Activated CD4-positive, alpha-beta T cell treated with anti-CD3 and anti-CD28 coated beads, Interleukin-2, amount 50 U/mL, for 24 hours (primary cell): Measurements from ENCODE around the gene ADAD2.
"Not testable (repeated sequence)": the region's sequence is repeated elsewhere in the genome, so short reads cannot be mapped to it uniquely, and the experiment has no call there.

Source experiments
- DNase-seq, 2 donors: peaks; one replicate each; pipeline ENCODE4 v3.0.0-alpha.2; 2020; ENCODE audit warnings: low read depth in 1 of 2, low spot score in 1 of 2

ADAD2 gene

DNA sequence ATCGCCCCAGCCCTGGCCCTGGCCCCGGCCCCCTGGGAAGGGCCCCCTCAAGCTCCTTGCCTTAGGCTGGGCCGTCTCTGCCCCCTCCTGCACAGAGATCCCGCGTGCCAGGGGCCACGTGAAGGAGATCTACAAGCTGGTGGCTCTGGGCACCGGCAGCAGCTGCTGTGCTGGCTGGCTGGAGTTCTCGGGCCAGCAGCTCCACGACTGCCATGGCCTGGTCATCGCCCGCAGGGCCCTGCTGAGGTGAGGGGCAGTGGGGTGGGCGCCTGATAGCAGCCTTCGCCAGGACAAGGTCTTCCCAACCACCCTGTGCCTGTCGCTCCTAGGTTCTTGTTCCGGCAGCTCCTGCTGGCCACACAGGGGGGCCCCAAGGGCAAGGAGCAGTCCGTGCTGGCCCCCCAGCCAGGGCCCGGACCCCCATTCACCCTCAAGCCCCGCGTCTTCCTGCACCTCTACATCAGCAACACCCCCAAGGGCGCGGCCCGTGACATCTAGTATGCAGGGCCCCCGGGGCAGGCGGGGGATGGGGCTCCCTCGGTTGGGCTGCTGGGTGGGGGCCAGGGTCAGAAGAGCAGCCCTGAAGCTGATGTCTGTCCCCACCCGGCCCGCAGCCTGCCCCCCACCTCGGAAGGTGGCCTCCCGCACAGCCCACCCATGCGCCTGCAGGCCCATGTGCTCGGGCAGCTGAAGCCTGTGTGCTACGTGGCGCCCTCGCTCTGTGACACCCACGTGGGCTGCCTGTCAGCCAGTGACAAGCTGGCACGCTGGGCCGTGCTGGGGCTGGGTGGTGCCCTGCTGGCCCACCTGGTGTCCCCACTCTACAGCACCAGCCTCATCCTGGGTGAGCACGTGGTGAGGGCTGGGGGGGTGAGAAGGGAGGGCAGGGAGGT lies 4.5 kb downstream of the ADAD2 start:
- no peak for DNase-seq

DNA sequence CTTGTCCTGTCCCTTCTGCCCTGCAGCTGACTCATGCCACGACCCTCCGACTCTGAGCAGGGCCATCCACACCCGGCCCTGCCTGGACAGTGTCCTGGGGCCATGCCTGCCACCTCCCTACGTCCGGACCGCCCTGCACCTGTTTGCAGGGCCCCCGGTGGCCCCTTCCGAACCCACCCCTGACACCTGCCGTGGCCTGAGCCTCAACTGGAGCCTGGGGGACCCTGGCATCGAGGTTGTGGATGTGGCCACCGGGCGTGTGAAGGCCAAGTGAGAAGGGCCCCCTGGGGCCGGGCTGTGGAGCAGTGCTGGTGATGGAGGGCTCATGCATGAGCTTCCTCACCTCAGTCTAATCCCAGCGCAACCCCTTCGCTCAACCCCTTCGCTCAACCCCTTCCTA lies 5.1 kb downstream of the ADAD2 start:
- no peak for DNase-seq

DNA sequence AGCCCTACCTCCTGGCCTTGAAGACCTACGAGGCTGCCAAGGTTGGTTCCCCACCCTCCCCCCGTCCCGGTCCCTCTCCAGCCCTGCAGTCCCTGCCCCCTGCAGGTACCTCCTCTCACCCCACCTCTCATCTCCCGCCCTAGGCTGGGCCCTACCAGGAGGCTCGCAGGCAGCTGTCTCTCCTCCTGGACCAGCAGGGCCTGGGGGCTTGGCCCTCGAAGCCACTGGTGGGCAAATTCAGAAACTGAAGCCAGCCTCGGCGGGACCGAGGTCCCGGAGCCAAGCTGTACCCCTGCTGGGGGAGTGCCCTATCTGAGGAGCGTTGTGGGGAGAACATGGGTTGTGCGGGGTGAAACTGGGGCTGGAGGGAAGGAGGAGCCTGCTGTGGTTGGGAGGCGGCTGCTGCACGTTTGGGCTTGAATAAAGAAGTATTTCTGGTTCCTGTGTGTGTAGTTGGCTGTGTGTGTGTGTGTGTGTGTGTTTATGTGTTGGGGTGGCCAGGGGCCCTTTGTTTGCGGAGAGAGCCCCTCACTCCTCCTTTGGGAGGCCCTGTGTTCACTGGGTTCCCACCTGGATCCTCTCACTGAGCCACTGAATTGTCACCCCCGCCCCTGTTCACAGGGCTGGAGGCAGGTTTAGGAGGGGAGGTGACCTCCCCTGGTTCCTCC lies 5.9 kb downstream of the ADAD2 start:
- no peak for DNase-seq

DNA sequence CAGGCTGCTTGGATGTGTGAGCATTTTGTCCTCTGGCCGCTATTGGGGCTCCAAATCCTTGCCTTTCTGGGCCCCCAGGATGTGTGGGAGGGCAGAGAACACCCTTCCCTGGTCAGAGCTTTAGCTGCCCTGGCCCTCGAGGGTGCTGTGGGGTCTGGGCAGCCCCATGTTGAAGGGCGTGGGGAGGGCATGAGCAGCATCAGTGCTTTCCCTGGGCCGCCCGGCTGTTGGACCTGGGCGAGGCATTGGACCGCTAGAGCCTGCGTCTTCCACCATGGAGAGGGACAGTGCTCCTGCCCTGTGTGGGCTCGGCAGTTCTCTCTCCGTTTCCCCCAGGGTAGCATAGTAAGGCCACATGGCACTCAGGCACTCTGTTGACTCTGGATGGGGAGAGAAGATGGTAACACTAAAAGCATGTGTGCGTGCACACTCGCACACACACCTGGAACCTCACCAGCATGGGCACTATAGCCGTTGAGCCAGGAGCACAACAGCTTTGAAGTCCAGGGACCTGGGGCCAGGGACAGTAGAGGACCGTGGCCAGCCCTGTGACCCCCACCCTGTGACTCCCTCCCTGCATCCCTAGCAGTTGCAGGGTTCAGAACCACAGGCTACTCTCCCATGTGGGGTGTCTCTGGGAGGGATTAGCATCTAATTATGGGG lies 6.6 kb downstream of the ADAD2 start:
- no peak for DNase-seq

DNA sequence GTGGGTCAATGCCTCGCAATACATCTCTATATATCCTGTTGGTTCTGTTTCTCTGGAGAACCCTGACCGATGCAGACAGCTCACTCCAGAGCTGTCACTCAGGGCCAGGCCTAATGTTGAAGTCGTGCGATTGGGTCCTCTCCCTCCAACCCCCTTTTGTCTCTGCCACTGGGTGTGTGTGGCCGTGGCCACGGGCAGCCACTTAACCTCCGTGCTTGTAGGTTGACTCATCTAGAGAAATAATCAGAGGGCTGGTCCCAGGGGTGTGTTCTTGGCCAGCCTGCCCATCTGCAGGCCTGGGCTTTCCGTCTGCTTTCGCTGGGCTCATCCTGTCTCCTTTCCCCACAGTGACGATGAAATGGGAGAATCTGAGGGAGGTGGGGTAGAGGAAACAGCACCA lies 7.4 kb downstream of the ADAD2 start:
- no peak for DNase-seq

DNA sequence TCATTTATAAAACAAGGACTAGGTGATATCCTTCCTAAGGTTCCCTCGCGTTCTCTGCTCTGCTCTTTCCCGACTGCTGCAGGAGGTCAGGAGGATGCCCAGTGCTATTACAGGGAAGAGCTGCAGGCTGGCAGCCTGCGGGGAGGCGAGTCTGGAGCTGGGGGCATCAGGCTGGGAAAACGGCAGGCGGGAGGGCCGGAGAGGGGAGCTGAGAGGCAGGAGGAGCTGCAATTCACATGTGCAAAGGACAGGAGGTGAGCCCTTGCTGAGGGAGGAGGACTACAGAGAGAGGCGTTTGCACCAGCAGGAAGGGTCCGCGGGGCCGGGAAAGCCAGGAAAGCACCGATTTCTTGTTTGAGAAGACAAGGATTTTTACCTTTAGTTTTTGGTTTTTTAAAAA lies 8.1 kb downstream of the ADAD2 start:
- no peak for DNase-seq

DNA sequence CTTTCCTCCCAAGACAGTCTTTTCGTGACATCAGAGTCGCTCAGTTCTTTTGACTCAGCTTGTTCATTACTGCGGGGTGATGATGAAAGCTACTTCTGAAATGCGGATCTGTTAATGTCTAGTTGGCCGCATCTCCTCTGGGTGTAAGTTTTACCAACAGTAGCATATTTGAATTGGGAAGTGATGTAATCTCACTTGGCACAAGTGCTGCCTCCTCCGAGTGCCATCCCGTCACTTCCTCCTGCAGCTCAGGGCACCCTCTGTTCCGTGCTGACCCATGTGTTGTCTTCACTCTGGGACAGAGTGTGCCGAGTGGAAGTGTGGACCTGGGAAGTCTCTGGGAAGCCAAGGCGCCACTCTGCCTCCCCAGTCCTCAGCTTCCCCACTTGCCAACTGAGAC lies 8.9 kb downstream of the ADAD2 start:
- no peak for DNase-seq

DNA sequence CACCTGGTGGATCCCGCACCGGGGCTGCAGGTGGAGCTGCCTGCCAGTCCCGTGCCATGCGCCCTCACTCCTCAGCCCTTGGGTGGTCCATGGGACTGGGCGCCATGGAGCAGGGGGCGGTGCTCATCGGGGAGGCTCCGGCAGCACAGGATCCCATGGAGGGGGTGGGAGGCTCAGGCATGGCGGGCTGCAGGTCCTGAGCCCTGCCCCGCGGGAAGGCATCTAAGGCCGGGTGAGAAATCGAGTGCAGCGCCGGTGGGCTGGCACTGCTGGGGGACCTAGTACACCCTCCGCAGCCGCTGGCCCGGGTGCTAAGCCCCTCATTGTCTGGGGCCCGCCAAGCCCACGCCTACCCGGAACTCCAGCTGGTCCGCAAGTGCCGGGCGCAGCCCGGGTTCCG lies 13.6 kb downstream of the ADAD2 start:
- DNase-seq: not testable (repeated sequence)

DNA sequence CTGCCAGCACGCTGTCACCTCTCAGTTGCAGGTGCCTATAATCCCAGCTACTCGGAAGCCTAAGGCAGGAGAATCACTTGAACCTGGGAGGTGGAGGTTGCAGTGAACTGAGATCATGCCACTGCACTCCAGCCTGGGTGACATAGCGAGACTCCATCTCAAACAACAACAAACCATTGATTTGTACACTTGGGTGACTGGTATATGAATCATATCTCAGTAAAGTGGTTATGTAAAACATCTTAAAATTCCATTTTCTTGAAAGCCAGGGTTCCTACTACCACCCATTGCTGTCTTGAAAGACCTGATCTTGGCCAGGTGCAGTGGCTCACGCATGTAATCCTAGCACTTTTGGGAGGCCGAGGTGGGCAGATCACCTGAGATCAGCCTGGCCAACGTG lies 14.2 kb downstream of the ADAD2 start:
- not testable (repeated sequence) for DNase-seq

DNA sequence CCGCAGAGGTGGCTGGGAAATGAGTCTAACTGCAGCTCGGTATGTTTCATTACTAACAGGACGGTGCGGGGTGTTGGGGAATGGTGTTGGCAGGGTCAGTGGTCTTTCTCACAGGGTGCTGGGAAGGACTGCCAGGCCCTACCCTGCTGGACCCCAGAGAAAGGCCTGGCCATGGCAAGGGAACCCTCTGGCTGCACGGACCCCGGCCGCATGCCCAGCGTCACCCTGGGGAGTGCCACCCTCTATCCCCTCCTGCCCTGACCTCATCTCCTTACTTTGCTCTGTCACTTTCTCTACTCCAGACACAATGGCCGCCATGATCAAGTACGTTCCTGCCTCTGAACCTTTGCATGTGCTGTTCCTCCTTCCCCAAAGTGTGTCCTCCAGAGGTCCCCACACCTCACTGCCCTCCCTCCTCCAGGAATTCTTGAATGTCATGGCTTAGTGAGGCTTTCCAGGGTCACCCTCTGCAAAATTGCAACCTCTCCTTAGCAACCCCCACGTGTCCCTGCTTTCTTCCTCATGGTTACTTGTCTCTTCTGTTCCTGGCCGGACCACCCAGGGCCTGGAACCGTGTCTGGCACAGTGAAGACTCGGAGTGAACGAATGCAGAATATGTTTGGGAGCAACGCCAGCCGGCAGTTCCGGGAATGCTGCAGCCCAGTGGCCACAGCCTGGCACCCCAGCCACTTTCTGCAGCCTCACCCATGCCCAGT lies 15.2 kb downstream of the ADAD2 start:
- DNase-seq: no peak

DNA sequence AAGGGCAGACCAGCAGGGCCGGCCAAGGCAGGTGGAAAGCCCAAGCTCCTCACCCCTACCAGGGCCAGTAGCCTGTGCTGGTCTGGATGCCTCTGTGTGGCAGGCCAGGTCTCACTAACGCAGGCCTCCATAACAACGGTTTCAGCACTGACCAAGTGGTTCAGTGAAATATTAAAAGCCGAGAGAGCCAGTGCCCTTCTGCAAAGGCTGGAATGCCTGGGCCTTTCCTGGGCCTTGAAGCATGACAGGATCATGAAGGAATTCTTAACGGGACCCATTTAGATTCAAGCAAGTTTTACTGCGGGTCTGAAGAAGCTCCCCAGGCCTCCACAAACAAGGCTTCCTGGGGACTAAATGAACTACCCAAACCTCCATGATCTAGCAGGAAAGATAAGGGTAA lies 16.3 kb downstream of the ADAD2 start:
- DNase-seq: no peak

DNA sequence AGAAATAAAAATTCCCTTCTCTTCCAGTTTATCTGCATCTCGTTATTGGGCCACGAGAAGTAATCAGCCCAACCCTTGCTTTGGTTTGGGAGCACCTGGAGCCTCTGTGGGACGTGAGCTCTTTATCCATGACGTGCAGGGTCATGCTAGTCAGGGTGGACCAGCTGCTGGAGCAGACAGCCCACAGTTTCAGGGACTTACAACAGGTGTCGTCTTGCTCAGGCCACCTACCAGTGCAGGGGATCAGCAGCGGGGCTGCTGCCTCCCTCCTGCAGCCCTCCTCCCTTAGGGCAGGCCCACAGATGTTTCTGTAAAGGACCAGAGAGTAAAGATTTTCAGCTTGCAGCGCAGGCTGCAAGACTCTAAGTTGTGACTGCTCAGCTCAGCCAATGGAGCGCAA lies 16.9 kb downstream of the ADAD2 start:
- no peak for DNase-seq

DNA sequence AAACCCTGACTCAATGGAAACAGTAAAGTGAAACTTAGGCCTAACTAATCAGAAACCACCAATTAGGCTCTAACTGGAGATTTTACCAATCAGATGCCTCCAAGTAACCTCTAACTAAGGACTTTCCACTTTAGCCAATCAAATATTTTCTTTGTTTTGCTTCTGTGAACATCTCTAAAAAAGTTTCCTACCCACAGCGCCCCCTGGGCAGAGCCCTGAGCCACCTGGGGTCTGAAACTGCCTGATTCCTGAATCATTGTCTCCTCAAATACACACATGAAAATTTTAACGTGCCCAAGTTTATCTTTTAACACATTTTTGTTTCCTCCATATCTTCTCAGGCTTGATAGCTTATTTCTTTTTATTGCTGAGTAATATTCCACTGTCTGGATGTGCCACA lies 19.0 kb downstream of the ADAD2 start:
- DNase-seq: no peak

DNA sequence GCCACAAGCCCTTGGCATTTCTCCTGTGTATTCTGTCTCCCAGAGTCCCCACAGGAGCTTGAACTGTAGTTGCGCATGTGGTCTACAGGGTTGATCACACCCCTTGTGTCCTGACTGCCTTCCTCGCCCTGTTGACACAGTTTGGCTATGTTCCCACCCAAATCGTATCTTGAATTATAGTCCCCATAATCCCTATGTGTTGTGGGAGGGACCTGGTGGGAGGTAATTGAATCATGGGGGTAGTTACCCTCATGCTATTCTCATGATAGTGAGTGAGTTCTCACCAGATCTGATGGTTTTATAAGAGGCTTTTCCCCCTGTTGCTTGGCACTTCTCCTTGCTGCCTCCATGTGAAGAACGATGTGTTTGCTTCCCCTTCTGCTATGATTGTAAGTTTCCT lies 21.2 kb downstream of the ADAD2 start:
- no peak for DNase-seq

DNA sequence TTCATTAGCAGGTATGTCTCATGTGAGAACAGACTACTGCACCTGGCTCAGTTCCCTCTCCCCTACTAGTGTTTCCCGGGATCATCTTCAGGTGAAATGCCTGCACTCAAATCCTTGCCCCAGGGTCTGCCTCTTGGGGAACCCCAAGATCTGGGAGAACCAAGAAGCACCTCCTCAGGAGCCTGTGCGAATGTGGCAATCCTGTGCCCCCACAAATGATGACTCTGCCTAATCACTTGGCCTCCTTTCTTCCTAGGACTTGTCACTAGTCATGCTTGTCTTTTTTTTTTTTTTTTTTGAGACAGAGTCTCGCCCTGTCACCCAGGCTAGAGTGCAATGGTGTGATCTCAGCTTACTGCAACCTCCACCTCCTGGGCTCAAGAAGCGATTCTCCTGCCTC lies 21.7 kb downstream of the ADAD2 start:
- DNase-seq: no peak

DNA sequence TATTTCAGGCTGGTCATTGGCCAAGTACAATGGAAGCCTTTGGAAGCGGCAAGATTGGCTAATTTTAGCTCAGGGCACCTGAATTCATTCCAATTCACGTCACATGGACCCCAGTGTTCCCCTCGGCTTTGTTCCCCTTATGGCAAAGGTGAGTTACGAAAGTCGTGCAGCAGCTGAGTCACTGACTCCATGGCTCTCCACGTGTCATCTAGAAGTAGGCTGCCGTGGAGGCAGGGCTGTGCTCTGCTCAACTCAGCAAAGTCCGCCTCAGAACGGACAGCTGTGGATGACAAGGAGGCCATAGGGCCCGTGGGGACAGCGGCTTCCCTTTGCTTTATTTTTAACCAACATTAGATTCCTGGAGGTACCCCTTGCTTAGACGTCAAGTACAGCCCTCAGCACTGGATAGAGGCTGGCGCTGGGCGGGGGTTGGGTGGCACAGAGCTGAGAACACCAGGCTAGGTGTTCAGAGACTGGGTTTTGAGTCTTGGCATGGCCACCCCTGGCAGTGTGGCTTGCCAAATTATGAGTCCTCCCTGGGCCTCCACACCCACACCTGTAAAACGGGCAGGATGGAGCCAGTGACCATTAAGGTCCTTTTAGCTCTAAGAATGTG lies 23.6 kb downstream of the ADAD2 start:
- no peak for DNase-seq

DNA sequence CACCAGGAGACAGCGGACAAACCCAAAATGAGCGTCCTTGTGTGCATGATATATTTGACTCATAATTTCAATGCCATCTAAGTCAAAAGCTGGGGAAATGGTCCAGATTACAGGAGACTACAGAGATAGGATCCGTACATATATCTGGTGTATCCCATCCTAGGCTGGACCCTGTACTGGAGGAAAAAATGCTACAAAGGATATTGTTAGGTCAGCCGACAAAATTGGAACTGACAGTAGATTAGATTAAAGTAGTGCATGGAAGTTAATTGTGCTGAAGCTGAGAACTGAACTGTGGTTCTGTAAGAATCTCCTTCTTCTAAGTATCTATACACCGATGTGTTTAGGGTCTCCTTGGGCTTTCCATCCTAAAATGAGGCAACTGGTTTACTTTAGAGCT lies 24.6 kb downstream of the ADAD2 start:
- DNase-seq: no peak

DNA sequence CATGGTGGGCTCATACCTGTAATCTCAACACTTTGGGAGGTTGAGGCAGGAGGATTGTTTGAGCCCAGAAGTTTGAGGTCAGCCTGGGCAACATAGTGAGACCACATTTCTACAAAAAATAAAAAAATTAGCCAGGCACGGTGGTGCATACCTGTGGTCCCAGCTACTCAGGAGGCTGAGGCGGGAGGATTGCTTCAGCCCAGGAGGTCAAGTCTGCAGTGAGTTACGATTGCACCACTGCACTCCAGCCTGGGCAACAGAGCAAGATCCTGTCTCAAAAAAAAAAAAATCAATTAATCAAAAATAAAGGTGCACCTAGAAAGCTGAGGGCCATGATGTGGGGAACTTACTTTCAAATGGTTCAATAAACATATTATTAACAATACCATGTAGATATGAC lies 25.2 kb downstream of the ADAD2 start:
- DNase-seq: not testable (repeated sequence)

DNA sequence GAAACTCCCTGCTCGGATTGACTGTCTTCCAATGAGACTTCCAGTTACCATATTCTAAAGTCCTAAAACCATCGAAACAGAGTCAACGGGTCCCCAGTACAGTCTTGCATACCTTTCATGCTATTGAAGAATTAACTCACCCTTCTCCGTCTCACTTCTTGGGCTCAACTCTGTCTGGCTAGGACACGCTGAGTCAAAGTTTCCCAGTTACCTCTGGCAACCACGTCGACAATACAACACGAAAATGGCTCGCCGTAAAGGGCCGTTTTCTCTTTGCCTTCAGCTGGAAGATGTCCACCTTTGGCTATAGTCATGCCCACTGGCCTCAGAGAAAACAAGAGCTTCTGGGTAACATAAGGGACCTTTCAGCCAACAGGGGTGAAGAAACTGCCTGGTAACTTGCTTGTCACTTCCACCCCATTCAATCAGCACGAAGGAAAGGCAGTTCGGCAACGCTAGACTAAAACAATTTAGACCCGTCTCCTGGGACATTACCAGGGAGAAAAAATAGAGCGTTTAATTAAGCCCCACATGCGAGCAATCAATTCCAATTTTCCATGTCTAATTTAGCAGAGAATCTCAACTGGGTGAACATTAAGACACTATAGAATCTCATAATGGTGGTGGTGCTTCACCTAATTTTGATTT lies 27.3 kb downstream of the ADAD2 start:
- no peak for DNase-seq

DNA sequence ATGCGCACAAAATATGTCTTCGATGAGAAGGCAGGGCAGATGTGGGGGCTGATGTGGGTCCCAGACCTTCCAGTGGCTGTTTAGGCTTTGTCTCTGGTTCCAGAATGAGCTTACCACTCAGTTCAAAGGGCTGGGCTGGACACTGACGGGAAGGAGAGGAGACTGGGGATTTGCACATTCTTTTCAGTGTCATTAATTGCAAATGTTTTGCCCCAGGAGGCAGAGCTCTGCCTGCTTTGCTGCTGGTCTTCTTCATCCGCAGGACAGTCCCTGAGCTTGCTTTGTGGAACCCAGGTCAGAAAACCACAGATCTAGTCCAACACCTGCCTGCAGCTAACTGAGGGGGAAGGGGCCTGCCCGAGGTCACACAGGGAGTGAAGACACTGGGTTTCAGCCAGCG lies 28.0 kb downstream of the ADAD2 start:
- DNase-seq: no peak

DNA sequence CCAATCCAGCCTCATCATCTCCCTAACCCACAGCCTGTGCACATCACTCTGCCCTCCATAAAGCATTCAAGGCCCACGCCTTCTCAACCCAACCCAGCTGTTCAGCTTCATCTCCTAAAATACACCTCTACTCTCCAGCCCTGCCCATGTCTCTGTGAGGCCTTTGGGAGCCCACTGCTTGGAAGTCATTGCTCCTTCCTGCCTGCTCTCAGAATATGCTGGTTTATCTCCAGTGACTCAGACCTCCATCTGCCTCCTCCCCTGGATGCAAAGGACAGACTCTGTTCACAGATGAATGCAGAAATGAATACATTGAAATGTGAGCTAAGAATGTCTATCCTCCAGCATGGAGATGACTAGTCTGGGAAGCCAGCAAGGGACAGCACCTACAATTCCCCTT lies 29.9 kb downstream of the ADAD2 start:
- no peak for DNase-seq
